ENCODE measurements around the gene FATE1. TPM values are rescaled to one million over a fixed set of nuclear protein-coding genes. Genes with fewer than 3 reads are reported as not detected.

FATE1 gene
- total RNA-seq, 1 donor from 2014 or later: not detected

DNA sequence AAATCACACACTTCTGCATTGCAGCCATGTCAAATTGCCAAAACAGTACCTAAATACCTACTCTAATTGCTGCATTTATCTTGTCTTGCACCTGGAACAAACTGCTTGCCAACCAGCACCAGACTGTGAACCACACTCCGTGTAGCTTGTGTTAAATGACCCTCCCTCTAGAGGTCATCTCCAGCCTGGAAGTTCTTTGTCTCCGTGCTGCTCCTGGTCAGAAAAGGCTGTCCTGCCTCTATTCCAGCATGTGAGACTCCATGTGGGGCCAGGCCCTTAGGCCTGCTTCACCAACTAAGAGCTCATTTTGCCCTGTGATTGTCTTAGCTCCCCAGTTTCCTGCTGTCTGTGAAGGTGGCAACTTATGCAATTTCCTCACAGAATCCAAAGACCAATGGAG lies 47.0 kb downstream of the FATE1 start:
- DNase-seq: no peak
- no peak overlapping the region for H3K27ac ChIP-seq (replicated peaks)
- TF ChIP-seq, protein P1, sequence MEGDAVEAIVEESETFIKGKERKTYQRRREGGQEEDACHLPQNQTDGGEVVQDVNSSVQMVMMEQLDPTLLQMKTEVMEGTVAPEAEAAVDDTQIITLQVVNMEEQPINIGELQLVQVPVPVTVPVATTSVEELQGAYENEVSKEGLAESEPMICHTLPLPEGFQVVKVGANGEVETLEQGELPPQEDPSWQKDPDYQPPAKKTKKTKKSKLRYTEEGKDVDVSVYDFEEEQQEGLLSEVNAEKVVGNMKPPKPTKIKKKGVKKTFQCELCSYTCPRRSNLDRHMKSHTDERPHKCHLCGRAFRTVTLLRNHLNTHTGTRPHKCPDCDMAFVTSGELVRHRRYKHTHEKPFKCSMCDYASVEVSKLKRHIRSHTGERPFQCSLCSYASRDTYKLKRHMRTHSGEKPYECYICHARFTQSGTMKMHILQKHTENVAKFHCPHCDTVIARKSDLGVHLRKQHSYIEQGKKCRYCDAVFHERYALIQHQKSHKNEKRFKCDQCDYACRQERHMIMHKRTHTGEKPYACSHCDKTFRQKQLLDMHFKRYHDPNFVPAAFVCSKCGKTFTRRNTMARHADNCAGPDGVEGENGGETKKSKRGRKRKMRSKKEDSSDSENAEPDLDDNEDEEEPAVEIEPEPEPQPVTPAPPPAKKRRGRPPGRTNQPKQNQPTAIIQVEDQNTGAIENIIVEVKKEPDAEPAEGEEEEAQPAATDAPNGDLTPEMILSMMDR (IDR thresholded peaks at IDR 0.05; ENCODE audit: borderline replicate concordance): no peak
- no peaks in the 10 kb centered on the region for H3K9me3 ChIP-seq (replicated peaks)
- no peak overlapping the region for H3K4me3 ChIP-seq
- no peaks in the 10 kb centered on the region for H3K4me1 ChIP-seq
- no peaks in the 10 kb centered on the region for H3K27me3 ChIP-seq (ENCODE audit: low read depth)
- intact Hi-C loops (cut with micrococcal nuclease): no loop called here
- H3K36me3 ChIP-seq: no peaks in the 10 kb centered on the region

DNA sequence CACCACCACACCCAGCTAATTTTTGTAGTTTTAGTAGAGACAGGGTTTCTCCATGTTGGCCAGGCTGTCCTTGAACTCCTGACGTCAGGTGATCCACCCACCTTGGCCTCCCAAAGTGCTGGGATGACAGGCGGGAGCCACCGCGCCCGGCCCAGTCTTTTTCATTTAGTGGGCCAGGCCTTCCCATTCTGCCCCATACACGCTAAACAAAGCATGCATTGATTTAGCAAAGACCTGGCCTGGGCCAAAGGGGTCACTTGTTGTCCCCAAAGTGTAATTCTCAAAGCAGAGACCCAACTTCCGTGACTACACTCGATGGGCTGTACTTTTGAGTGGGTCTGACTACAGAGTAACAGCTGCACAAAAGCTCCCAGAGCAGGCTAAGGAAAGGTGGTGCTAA lies 47.9 kb downstream of the FATE1 start:
- no peaks in the 10 kb centered on the region for H3K4me1 ChIP-seq
- intact Hi-C loops (cut with micrococcal nuclease): no loop called here
- TF ChIP-seq, protein P1 (IDR thresholded peaks at IDR 0.05; ENCODE audit: borderline replicate concordance): no peak
- H3K4me3 ChIP-seq: no peak overlapping the region
- no peaks in the 10 kb centered on the region for H3K27me3 ChIP-seq (ENCODE audit: low read depth)
- H3K27ac ChIP-seq (replicated peaks): no peak overlapping the region
- H3K9me3 ChIP-seq (replicated peaks): no peaks in the 10 kb centered on the region
- H3K36me3 ChIP-seq: no peaks in the 10 kb centered on the region
- no peak for DNase-seq

DNA sequence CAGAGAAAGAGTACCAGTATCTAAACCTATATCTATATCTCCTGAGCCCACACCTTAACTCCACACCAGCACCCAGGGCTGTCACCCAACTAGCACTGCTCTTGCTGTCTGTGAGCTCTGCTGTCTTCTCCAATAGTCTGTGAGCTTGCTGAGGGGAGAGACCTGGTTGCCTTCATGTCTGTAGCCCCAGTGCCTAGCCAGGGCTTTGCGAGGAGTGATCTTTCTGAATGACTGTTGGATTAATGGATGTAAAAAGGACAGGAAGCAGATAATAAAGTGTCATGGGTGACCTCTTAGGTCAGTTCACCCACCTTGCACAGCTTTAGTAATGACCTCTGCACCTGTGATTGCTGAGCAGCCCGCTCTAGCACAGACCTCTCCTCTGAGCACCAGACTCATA lies 49.2 kb downstream of the FATE1 start:
- Histone ChIP-seq H3K9me3 (replicated peaks) (no peaks in the 10 kb centered on the region), H3K36me3 (no peaks in the 10 kb centered on the region), H3K27ac (replicated peaks) (no peak overlapping the region), H3K27me3 (ENCODE audit: low read depth) (no peaks in the 10 kb centered on the region), H3K4me3 (no peak overlapping the region), H3K4me1 (no peaks in the 10 kb centered on the region)
- intact Hi-C loops (cut with micrococcal nuclease): no loop called here
- TF ChIP-seq, protein P1 (IDR thresholded peaks at IDR 0.05; ENCODE audit: borderline replicate concordance): no peak
- DNase-seq: no peak

DNA sequence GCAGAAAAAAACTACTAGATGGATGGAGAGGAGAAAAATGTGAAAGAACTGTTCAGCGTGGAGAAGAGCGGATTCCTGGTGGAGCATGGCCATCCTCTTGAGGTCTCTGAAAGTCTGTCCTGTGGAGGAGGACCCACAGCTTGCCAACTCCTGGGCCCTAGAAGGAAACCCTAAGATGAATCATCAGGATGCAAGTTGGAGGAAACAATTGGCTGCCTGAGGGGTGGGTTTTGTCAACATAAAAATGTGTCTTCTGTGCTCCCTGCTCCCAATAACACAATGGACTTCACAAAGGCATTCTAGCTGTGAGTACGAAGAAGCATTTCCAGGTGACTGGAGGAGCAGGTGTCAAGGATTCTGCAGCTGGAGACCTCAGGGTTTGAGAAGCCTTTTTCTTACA lies 55.9 kb downstream of the FATE1 start:
- TF ChIP-seq, protein P1 (IDR thresholded peaks at IDR 0.05; ENCODE audit: borderline replicate concordance): no peak
- DNase-seq: no peak
- Histone ChIP-seq H3K9me3 (replicated peaks) (no peaks in the 10 kb centered on the region), H3K36me3 (no peaks in the 10 kb centered on the region), H3K4me1 (no peaks in the 10 kb centered on the region), H3K27ac (replicated peaks) (no peak overlapping the region), H3K27me3 (ENCODE audit: low read depth) (no peaks in the 10 kb centered on the region), H3K4me3 (no peak overlapping the region)
- intact Hi-C loops (cut with micrococcal nuclease): no loop called here

Other genes with a start within 250 kb of the FATE1 start
- gene PASD1, start 152.4 kb upstream of the FATE1 start, total RNA-seq: not detected
- 2.7 TPM for gene PRRG3, start 20.6 kb upstream of the FATE1 start, total RNA-seq
- gene CNGA2, start 18.7 kb downstream of the FATE1 start, total RNA-seq: not detected
- gene MAGEA4, start 196.9 kb downstream of the FATE1 start, total RNA-seq: not detected

Data from left ventricle myocardium inferior (tissue), 1 donor.